PFSK-1 (cell line): ENCODE results near the gene C22orf39.

ENCODE experiments used
- POLR2AphosphoS5 ChIP-seq: IDR thresholded peaks from 2 replicates; pipeline ENCODE4 v1.6.1; 2012; ENCODE audit warnings: low read depth, mild to moderate bottlenecking, control low read depth, low read length, moderate library complexity
- TAF1 ChIP-seq: IDR thresholded peaks from 2 replicates; pipeline ENCODE4 v1.6.1; 2012; ENCODE audit warnings: low read length, control low read depth, borderline replicate concordance; ENCODE audit not compliant: insufficient read depth
- TF ChIP-seq, protein P1 (sequence below), 2 experiments: IDR thresholded peaks; 2 replicates each; pipeline versions ENCODE4 v1.6.1 to v1.8.0; 2011 to 2012; ENCODE audit warnings: low read depth in 2 of 2, low read length in 2 of 2, control low read depth in 1 of 2, inconsistent platforms in 1 of 2, mild to moderate bottlenecking in 1 of 2, moderate library complexity in 1 of 2; ENCODE audit not compliant: insufficient read depth in 1 of 2

DNA sequence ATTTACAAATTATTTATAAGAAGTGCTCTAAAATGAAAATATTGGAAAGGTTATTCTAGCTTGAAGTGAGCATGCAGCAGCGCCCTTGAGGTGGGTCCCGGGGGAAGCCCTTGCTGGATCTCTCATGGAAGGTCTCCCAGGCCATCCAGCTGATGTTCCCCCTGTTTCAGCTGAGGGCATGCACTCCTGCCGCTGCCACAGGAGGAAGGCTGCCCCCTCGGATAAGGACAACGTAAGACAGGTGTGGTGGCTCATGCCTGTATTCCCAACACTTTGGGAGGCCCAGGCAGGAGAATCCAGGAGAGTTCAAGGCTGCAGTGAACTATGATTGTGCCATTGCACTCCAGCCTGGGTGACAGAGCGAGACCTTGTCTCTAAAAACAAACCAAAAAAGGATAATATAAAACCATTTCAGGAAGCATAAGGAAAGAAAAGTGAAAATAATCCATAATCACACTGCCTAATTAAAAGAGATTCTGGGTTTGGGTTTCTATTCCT is 47.2 kb upstream of the C22orf39 start:
- TF ChIP-seq POLR2AphosphoS5 (no peak), TAF1 (no peak)
- TF ChIP-seq, protein P1, sequence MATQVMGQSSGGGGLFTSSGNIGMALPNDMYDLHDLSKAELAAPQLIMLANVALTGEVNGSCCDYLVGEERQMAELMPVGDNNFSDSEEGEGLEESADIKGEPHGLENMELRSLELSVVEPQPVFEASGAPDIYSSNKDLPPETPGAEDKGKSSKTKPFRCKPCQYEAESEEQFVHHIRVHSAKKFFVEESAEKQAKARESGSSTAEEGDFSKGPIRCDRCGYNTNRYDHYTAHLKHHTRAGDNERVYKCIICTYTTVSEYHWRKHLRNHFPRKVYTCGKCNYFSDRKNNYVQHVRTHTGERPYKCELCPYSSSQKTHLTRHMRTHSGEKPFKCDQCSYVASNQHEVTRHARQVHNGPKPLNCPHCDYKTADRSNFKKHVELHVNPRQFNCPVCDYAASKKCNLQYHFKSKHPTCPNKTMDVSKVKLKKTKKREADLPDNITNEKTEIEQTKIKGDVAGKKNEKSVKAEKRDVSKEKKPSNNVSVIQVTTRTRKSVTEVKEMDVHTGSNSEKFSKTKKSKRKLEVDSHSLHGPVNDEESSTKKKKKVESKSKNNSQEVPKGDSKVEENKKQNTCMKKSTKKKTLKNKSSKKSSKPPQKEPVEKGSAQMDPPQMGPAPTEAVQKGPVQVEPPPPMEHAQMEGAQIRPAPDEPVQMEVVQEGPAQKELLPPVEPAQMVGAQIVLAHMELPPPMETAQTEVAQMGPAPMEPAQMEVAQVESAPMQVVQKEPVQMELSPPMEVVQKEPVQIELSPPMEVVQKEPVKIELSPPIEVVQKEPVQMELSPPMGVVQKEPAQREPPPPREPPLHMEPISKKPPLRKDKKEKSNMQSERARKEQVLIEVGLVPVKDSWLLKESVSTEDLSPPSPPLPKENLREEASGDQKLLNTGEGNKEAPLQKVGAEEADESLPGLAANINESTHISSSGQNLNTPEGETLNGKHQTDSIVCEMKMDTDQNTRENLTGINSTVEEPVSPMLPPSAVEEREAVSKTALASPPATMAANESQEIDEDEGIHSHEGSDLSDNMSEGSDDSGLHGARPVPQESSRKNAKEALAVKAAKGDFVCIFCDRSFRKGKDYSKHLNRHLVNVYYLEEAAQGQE (IDR thresholded peaks at IDR 0.05; ENCODE audit: insufficient read depth in 1 of 2, low read depth in 2 of 2, low read length in 2 of 2): no peak
